Activated CD4-positive, CD25-positive, alpha-beta regulatory T cell treated with anti-CD3 and anti-CD28 coated beads, Interleukin-2, amount 50 U/mL, for 16 hours (primary cell): ENCODE measurements around the gene POLA2.

Experiments used
- DNase-seq: peaks from one replicate; pipeline ENCODE4 v3.0.0-alpha.2; 2020; ENCODE audit warnings: low read depth, low spot score

POLA2 gene

DNA sequence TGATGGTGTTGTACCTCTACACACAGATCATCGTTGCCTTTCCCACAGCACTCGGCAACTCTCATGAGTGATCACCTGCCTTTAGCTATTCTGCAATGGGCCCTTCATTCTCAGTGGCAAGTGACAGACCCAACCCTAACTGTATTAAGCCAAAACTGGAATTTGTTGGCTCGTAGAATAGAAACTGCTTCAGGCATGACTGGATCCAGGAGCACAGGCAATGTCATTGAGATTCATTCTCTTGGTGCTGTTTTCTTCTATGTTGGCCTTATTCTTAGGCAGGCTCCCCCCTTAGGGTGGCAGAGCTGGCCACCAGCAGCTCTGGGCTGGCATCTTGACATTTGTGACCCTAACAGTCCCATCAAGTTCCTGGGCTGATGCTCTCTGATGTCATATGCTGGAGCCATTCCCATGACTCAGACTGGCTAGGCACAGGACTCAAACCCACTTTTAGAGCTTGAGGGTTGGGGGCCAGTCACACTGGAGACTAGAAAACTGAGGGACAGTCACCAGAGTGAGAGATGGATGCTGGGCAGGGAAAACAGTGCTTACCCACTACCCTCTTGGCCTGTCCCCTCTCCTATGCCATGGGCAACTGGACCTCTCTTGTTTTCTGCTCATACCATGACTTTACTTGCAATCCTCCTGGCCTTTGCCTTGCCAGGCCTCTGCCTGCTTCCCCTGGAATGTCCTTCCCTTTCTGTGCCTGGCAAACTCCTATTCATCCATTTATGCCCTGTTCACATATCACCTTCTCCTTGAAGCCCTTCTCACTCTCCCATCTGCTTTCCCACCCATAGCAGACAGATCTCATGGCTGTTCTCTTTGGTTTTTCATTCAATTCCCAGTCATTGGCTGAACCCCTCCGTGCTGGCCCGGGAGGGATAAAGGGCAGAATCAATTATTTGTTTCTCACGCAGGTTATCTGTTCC lies 45.8 kb downstream of the POLA2 start:
- DNase-seq: no peak

DNA sequence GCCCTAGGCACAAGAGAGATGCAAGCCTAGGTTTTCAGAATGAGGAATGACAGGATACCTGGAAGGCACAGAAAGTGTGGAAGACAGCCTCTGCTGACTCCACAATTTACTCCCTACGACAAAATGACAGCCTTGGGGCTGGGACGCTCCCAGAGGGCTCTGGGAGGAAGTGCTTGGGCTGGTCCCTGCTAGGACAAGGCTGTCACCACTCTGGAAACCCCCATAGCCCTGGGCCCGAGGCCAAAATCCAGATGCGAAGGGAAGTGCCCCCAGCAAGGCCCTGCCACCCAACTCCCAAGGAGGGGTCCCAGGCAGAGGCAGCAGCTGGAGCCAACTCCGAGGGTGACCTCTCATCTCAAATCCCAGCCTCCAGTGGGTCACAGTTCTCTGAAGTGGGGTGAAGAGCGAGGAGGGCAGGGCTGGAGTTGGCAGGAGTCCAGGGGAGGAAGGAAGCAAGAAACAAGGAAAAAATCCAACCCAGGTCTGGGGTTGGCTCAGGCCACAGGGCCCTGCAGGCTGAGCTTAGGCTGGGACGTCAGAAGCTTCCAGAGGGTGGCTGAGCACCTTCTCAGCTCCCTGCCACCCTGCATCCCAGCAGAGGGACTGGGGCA lies 46.6 kb downstream of the POLA2 start:
- no peak for DNase-seq

GRCh38 chr11:65309006-65309405 lies 47.2 kb downstream of the POLA2 start:
- no peak for DNase-seq

DNA sequence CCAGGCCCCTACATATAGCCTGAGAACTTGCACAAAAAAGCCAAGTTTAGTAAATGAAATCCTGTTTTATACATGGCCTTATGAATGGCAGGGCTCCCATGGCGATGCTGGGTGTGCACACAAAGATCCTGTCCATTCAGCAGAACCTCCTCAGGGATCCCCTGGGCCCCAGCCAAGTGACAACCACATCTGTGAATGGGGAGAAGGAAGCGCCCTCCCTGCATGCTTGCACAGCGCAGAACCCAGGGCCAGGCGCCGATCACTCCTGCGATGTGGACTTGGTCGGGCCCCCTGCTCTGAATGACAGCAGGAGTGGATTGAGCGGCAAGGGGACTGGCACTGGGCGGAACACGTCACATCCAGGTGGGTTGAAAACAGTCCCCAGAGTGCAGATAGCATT lies 48.5 kb downstream of the POLA2 start:
- no peak for DNase-seq

DNA sequence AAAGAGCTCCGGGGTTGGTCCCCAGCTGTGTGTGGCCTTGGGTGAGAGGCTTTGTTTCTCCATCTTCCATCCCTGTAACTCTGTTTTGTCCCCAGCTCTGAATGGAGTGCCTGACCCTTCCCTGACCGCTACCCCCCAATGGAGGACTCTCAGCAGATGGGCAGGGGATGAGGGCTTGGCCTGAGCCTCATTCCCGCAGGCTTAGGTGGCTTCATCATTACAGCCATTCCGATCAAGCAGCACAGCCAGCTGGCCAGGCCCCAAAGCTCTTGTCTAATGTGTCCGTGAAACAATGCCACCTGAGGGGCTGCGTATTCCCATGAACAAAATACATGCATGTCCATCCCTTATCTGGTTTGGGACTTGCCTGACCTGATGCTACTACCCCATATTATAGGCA lies 49.0 kb downstream of the POLA2 start:
- DNase-seq: no peak

GRCh38 chr11:65311170-65311678 lies 49.5 kb downstream of the POLA2 start:
- DNase-seq: no peak

- peak; percentile 53 for DNase-seq
Observed at GRCh38 chr11:65314501-65315203, 52.9 kb downstream of the POLA2 start, which contains the start of gene CDC42EP2. CDC42EP2 (plus strand) TSS chr11:65314866; CDS start chr11:65320899, 6,033 bp downstream.

DNA sequence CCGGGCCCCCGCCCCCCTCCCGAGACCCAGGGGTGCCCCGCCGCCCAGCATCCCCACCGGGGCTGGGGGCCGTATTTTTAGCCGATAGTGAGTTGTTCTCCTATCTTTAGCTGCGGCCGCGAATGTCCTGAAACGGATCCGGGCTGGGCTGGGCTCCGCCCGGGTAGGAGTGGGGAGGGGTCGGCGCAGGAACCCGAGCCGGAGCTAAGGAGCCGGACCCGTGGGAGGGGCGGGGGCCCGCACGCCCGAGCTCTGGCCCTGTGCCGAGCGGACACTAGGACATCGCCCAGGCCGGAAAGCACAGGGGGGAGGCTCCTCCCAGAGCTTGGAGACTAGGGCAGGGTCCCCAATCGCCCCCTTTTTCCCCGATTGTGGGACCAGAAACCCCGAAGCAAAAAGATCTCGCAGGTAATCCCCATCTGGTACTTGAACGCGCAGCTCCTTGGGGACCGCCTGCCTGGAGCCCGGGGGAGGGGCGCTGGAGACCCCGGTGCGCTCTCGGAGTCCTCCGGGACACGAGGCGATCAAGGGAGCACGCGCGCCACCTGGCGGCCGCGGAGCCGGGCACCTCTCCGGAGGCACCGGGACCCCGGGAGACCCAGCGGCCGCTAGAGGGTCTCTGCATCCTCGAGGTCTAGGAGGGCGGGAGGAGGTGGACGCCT lies 53.6 kb downstream of the POLA2 start:
- peak; percentile 62 for DNase-seq

DNA sequence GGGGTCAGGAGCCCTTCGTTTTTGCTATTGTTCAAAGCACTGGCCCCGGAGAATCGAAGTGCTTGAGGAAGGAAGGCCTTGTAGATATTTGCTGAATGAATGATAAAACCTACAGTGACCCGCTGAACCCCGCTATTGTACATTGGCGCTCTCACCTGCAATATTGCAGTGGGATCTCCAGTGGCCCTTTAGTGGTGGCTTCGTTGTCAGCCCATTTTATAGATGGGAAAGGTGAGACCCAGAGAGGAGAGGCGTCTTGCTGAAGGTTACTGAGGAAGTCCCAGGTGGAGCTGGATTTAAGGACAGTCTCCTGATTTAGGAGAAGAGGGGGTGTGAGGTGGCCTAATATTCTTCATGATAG lies 54.1 kb downstream of the POLA2 start:
- no peak for DNase-seq

- DNase-seq: no peak
Observed at GRCh38 chr11:65316227-65317024, 54.7 kb downstream of the POLA2 start.

- DNase-seq: no peak
Observed at GRCh38 chr11:65317025-65317786, 55.4 kb downstream of the POLA2 start.

GRCh38 chr11:65320386-65321075 lies 58.8 kb downstream of the POLA2 start:
- DNase-seq: no peak

DNA sequence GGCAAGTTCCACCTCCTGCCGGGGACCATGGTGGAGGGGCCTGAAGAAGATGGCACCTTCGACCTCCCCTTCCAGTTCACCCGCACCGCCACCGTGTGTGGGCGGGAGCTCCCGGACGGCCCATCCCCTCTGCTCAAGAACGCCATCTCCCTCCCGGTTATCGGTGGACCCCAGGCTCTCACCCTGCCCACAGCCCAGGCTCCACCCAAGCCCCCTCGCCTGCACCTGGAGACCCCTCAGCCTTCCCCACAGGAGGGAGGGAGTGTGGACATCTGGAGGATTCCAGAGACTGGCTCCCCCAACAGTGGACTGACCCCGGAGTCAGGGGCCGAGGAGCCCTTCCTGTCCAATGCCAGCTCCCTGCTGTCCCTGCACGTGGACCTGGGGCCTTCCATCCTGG lies 59.3 kb downstream of the POLA2 start:
- DNase-seq: no peak

DNA sequence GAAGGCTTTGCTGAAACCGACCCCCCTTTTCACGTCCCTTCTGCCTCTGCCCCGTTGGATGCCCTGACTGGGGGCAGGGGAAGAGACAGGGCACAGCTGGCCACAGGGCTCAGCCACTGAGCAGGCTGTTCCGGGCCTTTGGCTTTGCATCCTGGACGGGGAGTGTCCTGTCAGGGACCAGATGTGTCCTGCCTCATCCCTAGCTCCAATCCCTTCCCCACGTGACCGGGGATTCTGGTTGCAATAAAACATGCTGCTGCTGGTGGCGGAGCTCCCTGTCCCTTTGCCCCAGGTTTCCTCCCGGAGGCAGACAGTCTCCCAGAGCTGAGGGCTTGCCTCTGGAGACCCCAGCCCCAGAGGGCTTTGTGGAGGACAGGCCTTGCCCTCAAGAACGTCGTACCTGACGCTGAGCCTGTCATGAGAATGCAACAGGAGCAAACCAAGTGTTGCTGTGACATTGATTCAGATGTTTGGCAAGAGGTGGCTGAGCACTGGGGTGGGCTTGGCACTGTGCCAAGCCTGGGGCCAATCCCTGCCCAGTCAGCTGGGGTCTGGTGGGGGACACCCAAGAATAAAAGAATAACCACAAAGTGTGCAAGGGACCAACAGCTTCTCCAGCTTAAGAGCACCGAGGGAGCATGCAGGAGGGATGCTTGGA lies 60.2 kb downstream of the POLA2 start:
- no peak for DNase-seq

DNA sequence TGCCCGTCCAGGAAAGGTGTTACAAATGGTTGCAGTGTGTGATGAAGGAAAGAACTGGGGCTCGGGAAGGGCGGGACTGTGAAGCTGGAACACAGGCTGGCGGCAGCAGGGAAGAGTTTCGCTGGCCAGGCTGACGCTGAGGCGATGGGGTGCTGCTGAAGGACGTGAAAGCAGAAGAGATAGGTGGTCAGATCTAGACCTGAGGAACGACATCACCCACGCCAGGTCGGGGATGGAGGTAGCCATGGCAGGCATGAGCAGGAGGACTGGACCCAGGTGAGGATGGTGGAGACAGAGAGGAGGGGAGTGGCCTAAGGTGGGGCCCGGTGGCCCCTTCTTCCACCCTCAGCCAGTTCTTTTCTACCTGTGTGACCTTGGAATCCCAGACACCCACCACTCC lies 62.1 kb downstream of the POLA2 start:
- DNase-seq: no peak

GRCh38 chr11:65325435-65325834 lies 63.7 kb downstream of the POLA2 start:
- DNase-seq: no peak

- DNase-seq: no peak
Observed at GRCh38 chr11:65327021-65327420, 65.3 kb downstream of the POLA2 start.

DNA sequence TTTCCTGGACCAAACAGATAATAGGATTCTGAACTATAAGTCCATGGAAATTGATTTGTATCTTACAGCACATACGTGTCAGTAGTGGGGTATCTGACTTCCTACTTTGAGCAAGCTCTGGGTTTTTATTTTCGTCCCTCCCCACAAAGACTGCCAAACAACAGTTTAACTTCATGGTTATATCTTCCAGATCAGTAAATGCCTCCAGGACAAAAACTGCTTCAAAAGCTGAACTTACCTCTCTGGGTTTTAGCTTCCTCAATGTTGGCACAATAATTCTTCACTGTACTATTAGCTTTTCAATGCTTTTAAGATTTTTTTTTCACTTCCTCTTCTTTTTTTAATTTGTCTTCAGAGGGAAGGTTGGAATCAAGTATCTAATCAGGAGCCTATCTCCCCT lies 67.7 kb downstream of the POLA2 start:
- DNase-seq: no peak

- peak; percentile 75 for DNase-seq
Observed at GRCh38 chr11:65329944-65330403, 68.2 kb downstream of the POLA2 start.
